Mesenchymal stem cell (in vitro differentiated cells and primary cell): ENCODE results near the gene PEX5L.

ENCODE experiments used
- DNase-seq: peaks from one replicate; pipeline ENCODE4 v3.0.0-alpha.2; 2013
- H2AFZ ChIP-seq: one replicate; pipeline ENCODE4 v1.6.1; 2013; ENCODE audit warnings: low read depth, mild to moderate bottlenecking, control low read depth, inconsistent platforms, low read length, moderate library complexity
- H2AK5ac ChIP-seq: 2 replicates; pipeline ENCODE4 v1.6.1; 2013; ENCODE audit warnings: low read length, moderate library complexity, mild to moderate bottlenecking, inconsistent platforms; ENCODE audit not compliant: severe bottlenecking
- H2BK120ac ChIP-seq: one replicate; pipeline ENCODE4 v1.6.1; 2013; ENCODE audit warnings: low read depth, mild to moderate bottlenecking, inconsistent platforms, low read length, moderate library complexity
- H2BK12ac ChIP-seq, 2 experiments: one replicate each; pipeline ENCODE4 v1.6.1; 2013; ENCODE audit warnings: inconsistent platforms in 2 of 2, low read length in 2 of 2, mild to moderate bottlenecking in 2 of 2, moderate library complexity in 2 of 2, control low read depth in 1 of 2
- H2BK15ac ChIP-seq: one replicate; pipeline ENCODE4 v1.6.1; 2013; ENCODE audit warnings: mild to moderate bottlenecking, low read depth, inconsistent platforms; ENCODE audit not compliant: poor library complexity, severe bottlenecking
- H2BK5ac ChIP-seq: 2 replicates; pipeline ENCODE4 v1.6.1; 2013; ENCODE audit warnings: low read depth, mild to moderate bottlenecking, low read length, control low read depth, inconsistent platforms; ENCODE audit not compliant: poor library complexity, severe bottlenecking
- H3K14ac ChIP-seq, 2 experiments: one replicate each; pipeline ENCODE4 v1.6.1; 2013; ENCODE audit warnings: inconsistent platforms in 2 of 2, low read length in 2 of 2, control low read depth in 1 of 2, mild to moderate bottlenecking in 1 of 2, moderate library complexity in 1 of 2
- H3K18ac ChIP-seq, 2 experiments: one replicate each; pipeline ENCODE4 v1.6.1; 2013; ENCODE audit warnings: inconsistent platforms in 2 of 2, low read length in 2 of 2, control low read depth in 1 of 2, low read depth in 1 of 2, mild to moderate bottlenecking in 1 of 2
- H3K23ac ChIP-seq, 2 experiments: one replicate each; pipeline ENCODE4 v1.6.1; 2013; ENCODE audit warnings: inconsistent platforms in 2 of 2, low read length in 2 of 2, mild to moderate bottlenecking in 2 of 2, moderate library complexity in 2 of 2, control low read depth in 1 of 2
- H3K27ac ChIP-seq: 2 replicates; pipeline ENCODE4 v1.5.1; 2013; ENCODE audit warnings: mild to moderate bottlenecking, moderate library complexity, low read length, control low read depth, inconsistent platforms; ENCODE audit not compliant: poor library complexity, severe bottlenecking
- H3K27me3 ChIP-seq, 2 experiments: 2 replicates each; pipeline versions ENCODE4 v1.6.1 to v1.7.0; 2013; ENCODE audit warnings: low read length in 2 of 2, mild to moderate bottlenecking in 2 of 2, moderate library complexity in 2 of 2, control low read depth in 1 of 2, inconsistent platforms in 1 of 2; ENCODE audit not compliant: control insufficient read depth in 1 of 2, insufficient read depth in 1 of 2
- H3K36me3 ChIP-seq, 2 experiments: 2 replicates each; pipeline versions ENCODE4 v1.6.1 to v1.7.0; 2013; ENCODE audit warnings: low read length in 2 of 2, control low read depth in 1 of 2, inconsistent platforms in 1 of 2, low read depth in 1 of 2, mild to moderate bottlenecking in 1 of 2; ENCODE audit not compliant: insufficient read depth in 2 of 2, control insufficient read depth in 1 of 2
- H3K4ac ChIP-seq, 2 experiments: one replicate each; pipeline ENCODE4 v1.6.1; 2013; ENCODE audit warnings: inconsistent platforms in 2 of 2, low read length in 2 of 2, mild to moderate bottlenecking in 2 of 2, moderate library complexity in 2 of 2, control low read depth in 1 of 2, low read depth in 1 of 2
- H3K4me1 ChIP-seq: 2 replicates; pipeline ENCODE4 v1.6.1; 2013; ENCODE audit warnings: low read depth, low read length, control low read depth; ENCODE audit not compliant: control insufficient read depth, insufficient read depth
- H3K4me2 ChIP-seq: 2 replicates; pipeline ENCODE4 v1.6.1; 2013; ENCODE audit warnings: low read length, mild to moderate bottlenecking, inconsistent platforms; ENCODE audit not compliant: poor library complexity, severe bottlenecking
- H3K4me3 ChIP-seq, 2 experiments: 2 replicates each; pipeline versions ENCODE4 v1.5.1 to v1.7.0; 2013; ENCODE audit warnings: low read length in 2 of 2, mild to moderate bottlenecking in 2 of 2, control low read depth in 1 of 2, low read depth in 1 of 2; ENCODE audit not compliant: insufficient read depth in 1 of 2
- H3K79me1 ChIP-seq: replicated peaks from 2 replicates; pipeline ENCODE4 v1.6.1; 2013; ENCODE audit warnings: mild to moderate bottlenecking, control low read depth, low read length, inconsistent platforms; ENCODE audit not compliant: poor library complexity, severe bottlenecking
- H3K9ac ChIP-seq: 2 replicates; pipeline ENCODE4 v1.7.0; 2013; ENCODE audit warnings: mild to moderate bottlenecking, low read length, moderate library complexity
- H3K9me3 ChIP-seq: 2 replicates; pipeline ENCODE4 v1.7.0; 2013; ENCODE audit warnings: mild to moderate bottlenecking, low read length; ENCODE audit not compliant: control insufficient read depth
- H4K8ac ChIP-seq: one replicate; pipeline ENCODE4 v1.6.1; 2013; ENCODE audit warnings: inconsistent platforms, mild to moderate bottlenecking, low read length, moderate library complexity
- H4K91ac ChIP-seq: one replicate; pipeline ENCODE4 v1.6.1; 2013; ENCODE audit warnings: mild to moderate bottlenecking, low read length, inconsistent platforms
- WGBS: methylation state at CpG from one replicate; pipeline ENCODE4 v1.1.7; 2013; ENCODE audit warnings: mixed read lengths; 5-methylcytosine and 5-hydroxymethylcytosine counted together

PEX5L gene

GRCh38 chr3:180026997-180027396 is 9.7 kb downstream of the PEX5L start:
- 92% methylated on average over 2 of the region's 2 CpGs for WGBS
- H3K9ac ChIP-seq, result no peak overlapping the region
- H4K91ac ChIP-seq, result no peak overlapping the region
- no peak overlapping the region for H2BK15ac ChIP-seq
- no peak overlapping the region for H2BK12ac ChIP-seq
- no peak for DNase-seq
- peaks cover 11% of the 10 kb centered on the region for H3K9me3 ChIP-seq
- no peak overlapping the region for H3K14ac ChIP-seq
- H2AFZ ChIP-seq, result no peak overlapping the region
- peaks cover 0 to 4% of the 10 kb centered on the region in 2 experiments for H3K27me3 ChIP-seq
- H3K4me3 ChIP-seq, result no peak overlapping the region
- H4K8ac ChIP-seq, result no peak overlapping the region
- H2AK5ac ChIP-seq, result no peak overlapping the region
- H3K18ac ChIP-seq, result no peak overlapping the region
- H2BK5ac ChIP-seq, result no peak overlapping the region
- H3K27ac ChIP-seq, result no peak overlapping the region
- no peaks in the 10 kb centered on the region for H3K36me3 ChIP-seq
- no peaks in the 10 kb centered on the region for H3K79me1 ChIP-seq
- H3K4ac ChIP-seq, result no peak overlapping the region
- H3K4me1 ChIP-seq, result no peaks in the 10 kb centered on the region
- H3K4me2 ChIP-seq, result no peak overlapping the region
- no peak overlapping the region for H3K23ac ChIP-seq
- H2BK120ac ChIP-seq, result no peak overlapping the region

DNA sequence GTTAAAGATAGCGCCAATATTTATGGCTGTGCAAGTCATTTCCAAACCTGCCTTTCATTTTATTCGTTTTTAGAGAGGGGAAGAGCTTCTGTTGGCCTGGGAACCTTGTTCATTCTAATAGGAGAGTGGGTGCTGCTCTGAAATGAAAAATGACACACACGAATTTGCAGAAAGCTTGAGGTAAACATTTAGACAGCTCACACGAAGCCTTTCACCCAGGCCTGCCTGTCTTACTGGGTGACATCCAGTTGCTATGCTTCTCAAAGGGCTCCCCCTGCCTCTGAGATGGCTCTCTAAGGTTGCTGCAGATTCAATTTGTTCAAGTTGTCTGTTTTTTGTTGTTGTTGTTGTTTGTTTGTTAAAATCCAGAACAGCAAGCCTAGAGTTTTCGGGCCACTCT is 18.2 kb downstream of the PEX5L start:
- no peak overlapping the region for H2BK5ac ChIP-seq
- H3K4me1 ChIP-seq, result no peaks in the 10 kb centered on the region
- H4K91ac ChIP-seq, result no peak overlapping the region
- no peak overlapping the region for H4K8ac ChIP-seq
- H2AK5ac ChIP-seq, result no peak overlapping the region
- H3K23ac ChIP-seq, result no peak overlapping the region
- no peak overlapping the region for H3K4ac ChIP-seq
- no peak overlapping the region for H3K18ac ChIP-seq
- no peak overlapping the region for H3K4me3 ChIP-seq
- H3K14ac ChIP-seq, result no peak overlapping the region
- no peak overlapping the region for H3K27ac ChIP-seq
- no peaks in the 10 kb centered on the region for H3K9me3 ChIP-seq
- no peak overlapping the region for H3K9ac ChIP-seq
- no peak overlapping the region for H2BK15ac ChIP-seq
- H2BK12ac ChIP-seq, result no peak overlapping the region
- no peak overlapping the region for H3K4me2 ChIP-seq
- 60% methylated on average over 4 of the region's 5 CpGs for WGBS
- H3K79me1 ChIP-seq, result no peaks in the 10 kb centered on the region
- H2BK120ac ChIP-seq, result no peak overlapping the region
- H3K27me3 ChIP-seq, result no peaks in the 10 kb centered on the region
- DNase-seq, result no peak
- no peak overlapping the region for H2AFZ ChIP-seq
- no peaks in the 10 kb centered on the region for H3K36me3 ChIP-seq

DNA sequence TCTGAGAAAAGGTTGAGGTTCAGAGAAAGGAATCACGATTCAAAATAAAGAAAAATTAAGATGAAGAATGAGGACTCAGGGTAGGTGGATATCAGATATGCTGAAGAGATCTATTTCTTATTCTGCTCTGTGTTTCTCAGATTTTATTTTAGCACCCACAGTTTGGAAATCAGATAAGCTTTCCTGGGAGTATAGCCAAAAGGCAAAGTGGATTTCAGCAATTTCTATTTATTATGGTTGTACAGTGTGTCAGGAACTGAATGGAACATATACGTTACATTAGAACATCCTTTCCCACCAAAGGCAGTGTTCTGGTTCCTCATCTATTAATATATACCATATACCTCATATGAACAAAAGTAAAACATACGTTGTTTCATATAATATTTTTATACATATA is 18.9 kb downstream of the PEX5L start:
- no peak overlapping the region for H3K4me2 ChIP-seq
- no peak overlapping the region for H3K9ac ChIP-seq
- no peak overlapping the region for H3K27ac ChIP-seq
- WGBS, result 35% methylated on average over 1 of the region's 3 CpGs
- H3K4me1 ChIP-seq, result no peaks in the 10 kb centered on the region
- no peak overlapping the region for H2AK5ac ChIP-seq
- H4K91ac ChIP-seq, result no peak overlapping the region
- H2BK120ac ChIP-seq, result no peak overlapping the region
- H2AFZ ChIP-seq, result no peak overlapping the region
- DNase-seq, result no peak
- H3K23ac ChIP-seq, result no peak overlapping the region
- no peak overlapping the region for H2BK12ac ChIP-seq
- no peak overlapping the region for H2BK5ac ChIP-seq
- H3K4ac ChIP-seq, result no peak overlapping the region
- H3K18ac ChIP-seq, result no peak overlapping the region
- H3K9me3 ChIP-seq, result no peaks in the 10 kb centered on the region
- no peaks in the 10 kb centered on the region for H3K79me1 ChIP-seq
- H3K14ac ChIP-seq, result no peak overlapping the region
- no peak overlapping the region for H2BK15ac ChIP-seq
- no peaks in the 10 kb centered on the region for H3K36me3 ChIP-seq
- no peak overlapping the region for H4K8ac ChIP-seq
- no peaks in the 10 kb centered on the region for H3K27me3 ChIP-seq
- H3K4me3 ChIP-seq, result no peak overlapping the region

- Histone ChIP-seq H2BK120ac (no peak overlapping the region), H3K9me3 (peaks cover 24% of the 10 kb centered on the region), H2AFZ (no peak overlapping the region), H3K27ac (no peak overlapping the region), H2BK12ac (no peak overlapping the region), H3K79me1 (no peaks in the 10 kb centered on the region), H2AK5ac (no peak overlapping the region), H4K8ac (no peak overlapping the region), H3K4me3 (no peak overlapping the region), H4K91ac (no peak overlapping the region), H2BK5ac (no peak overlapping the region), H3K4me2 (no peak overlapping the region), H3K4ac (no peak overlapping the region), H3K18ac (no peak overlapping the region), H3K14ac (no peak overlapping the region), H3K4me1 (no peaks in the 10 kb centered on the region), H3K9ac (no peak overlapping the region), H3K23ac (no peak overlapping the region), H3K27me3 (no peaks in the 10 kb centered on the region), H2BK15ac (no peak overlapping the region), H3K36me3 (no peaks in the 10 kb centered on the region)
- WGBS, result no CpG with 5 or more reads among the region's 3 CpGs
- no peak for DNase-seq
Measured at GRCh38 chr3:180011927-180012326, 24.8 kb downstream of the PEX5L start.
